BJ (cell line): ENCODE data around the gene MANSC4. TPM values are rescaled to one million over a fixed set of nuclear protein-coding genes. Genes with fewer than 3 reads are reported as not detected.

Experiments used
- CTCF ChIA-PET: fragments of 350-600 bp; formaldehyde crosslinking; extraction: SDS; loops from one replicate; lab custom pipeline; 2021; ENCODE audit warnings: antibody characterized with exemption, inconsistent platforms; lab: Yijun Ruan, JAX
- POLR2A ChIA-PET: fragments of 300-600 bp; sonication (Branson Sonifier 250); formaldehyde crosslinking; extraction: SDS; loops from one replicate; lab custom pipeline; 2021; ENCODE audit warnings: antibody characterized with exemption; lab: Charles Lee
- DNase-seq: peaks from one replicate; pipeline ENCODE4 v3.0.0-alpha.2; 2011; ENCODE audit warnings: low read depth
- H3K27me3 ChIP-seq: 2 replicates; pipeline ENCODE4 v1.6.0; 2011; ENCODE audit warnings: low read length; ENCODE audit not compliant: control insufficient read depth, insufficient read depth
- H3K36me3 ChIP-seq: 2 replicates; pipeline ENCODE4 v1.5.1; 2011; ENCODE audit warnings: low read length; ENCODE audit not compliant: control insufficient read depth, insufficient read depth
- H3K4me3 ChIP-seq: 2 replicates; pipeline ENCODE4 v1.5.1; 2011; ENCODE audit warnings: low read depth, mild to moderate bottlenecking, control low read depth, low read length
- polyA plus RNA-seq: library from polyadenylated mRNA; depleted of rRNA; stranded (reverse); fragments of >200 nt; gene quantifications from 2 replicates; pipeline ENCODE4 v1.2.3, GENCODE V29; 2011; rRNA removed
- small RNA-seq: library from RNA; depleted of rRNA; stranded (forward); fragments of <200 nt; gene quantifications from one replicate; pipeline ENCODE3, GENCODE V24; 2012; ENCODE audit warnings: low replicate concordance, low read depth; ENCODE audit not compliant: insufficient read length
- TF ChIP-seq, protein P1 (sequence below): IDR thresholded peaks from 2 replicates; pipeline ENCODE4 v1.5.1; 2011; ENCODE audit warnings: low read depth, mild to moderate bottlenecking, control low read depth, inconsistent platforms, low read length, moderate library complexity; ENCODE audit not compliant: insufficient read depth

The MANSC4 gene
- polyA plus RNA-seq, 1 experiment, result not detected

DNA sequence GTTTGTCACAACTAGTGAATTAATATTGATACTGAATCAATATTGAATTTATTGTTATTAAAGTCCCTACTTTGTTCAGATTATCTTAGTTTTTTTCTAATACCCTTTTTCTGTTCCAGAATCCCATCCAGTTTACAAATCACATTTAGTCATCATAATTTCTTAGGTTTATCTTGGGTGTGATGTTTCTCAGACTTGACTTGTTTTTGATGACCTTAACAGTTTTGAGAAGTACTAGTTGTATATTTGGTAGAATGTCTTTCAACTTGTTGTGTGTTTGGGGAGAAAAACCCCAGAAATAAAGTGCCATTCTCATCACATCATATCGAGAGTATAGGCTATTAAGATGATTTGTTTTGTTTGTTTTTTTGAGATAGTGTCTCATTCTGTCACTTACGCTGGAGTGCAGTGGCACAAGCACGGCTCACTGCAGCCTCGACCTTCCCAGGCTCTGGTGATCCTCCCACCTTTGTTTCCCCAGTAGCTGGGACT, 49.9 kb downstream of the MANSC4 start:
- DNase-seq, result no peak
- H3K4me3 ChIP-seq, result no peak overlapping the region
- no peaks in the 10 kb centered on the region; the same call in 1 of the 2 replicates for H3K36me3 ChIP-seq
- H3K27me3 ChIP-seq, result no peaks in the 10 kb centered on the region
- CTCF ChIA-PET, result no interaction called here
- POLR2A ChIA-PET, result no interaction called here
- TF ChIP-seq, protein P1, sequence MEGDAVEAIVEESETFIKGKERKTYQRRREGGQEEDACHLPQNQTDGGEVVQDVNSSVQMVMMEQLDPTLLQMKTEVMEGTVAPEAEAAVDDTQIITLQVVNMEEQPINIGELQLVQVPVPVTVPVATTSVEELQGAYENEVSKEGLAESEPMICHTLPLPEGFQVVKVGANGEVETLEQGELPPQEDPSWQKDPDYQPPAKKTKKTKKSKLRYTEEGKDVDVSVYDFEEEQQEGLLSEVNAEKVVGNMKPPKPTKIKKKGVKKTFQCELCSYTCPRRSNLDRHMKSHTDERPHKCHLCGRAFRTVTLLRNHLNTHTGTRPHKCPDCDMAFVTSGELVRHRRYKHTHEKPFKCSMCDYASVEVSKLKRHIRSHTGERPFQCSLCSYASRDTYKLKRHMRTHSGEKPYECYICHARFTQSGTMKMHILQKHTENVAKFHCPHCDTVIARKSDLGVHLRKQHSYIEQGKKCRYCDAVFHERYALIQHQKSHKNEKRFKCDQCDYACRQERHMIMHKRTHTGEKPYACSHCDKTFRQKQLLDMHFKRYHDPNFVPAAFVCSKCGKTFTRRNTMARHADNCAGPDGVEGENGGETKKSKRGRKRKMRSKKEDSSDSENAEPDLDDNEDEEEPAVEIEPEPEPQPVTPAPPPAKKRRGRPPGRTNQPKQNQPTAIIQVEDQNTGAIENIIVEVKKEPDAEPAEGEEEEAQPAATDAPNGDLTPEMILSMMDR, result no peak

DNA sequence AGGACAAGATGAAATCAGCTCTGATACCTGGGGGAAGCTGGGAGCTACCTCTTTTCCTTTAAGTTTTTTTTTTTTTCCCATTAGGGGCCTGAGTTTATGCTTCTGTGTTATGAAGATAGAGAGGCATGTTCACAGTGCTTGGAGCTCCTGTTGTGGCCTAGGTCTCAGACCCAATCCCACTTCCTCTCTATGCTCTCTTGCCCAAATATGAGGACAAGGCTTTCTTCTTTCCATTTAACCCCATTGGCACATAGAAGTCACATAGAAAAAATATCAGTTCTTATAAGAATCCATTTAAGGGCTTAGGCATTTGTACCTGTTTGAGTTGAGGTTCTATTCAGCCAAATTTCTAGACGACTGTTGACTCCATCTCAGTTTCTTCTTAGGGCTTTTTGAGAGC, 56.8 kb downstream of the MANSC4 start:
- TF ChIP-seq, protein P1, result no peak
- H3K27me3 ChIP-seq, result no peaks in the 10 kb centered on the region
- no peak for DNase-seq
- CTCF ChIA-PET, result interaction anchor here (0.6 to 1.8 kb wide), 2 partner anchors 10 to 225 kb away, joined by 3 to 8 read pairs; no protein-coding TSS in a partner anchor
- POLR2A ChIA-PET, result no interaction called here
- peaks cover 1% of the 10 kb centered on the region; the same call in 1 of the 2 replicates for H3K36me3 ChIP-seq
- H3K4me3 ChIP-seq, result no peak overlapping the region

Small RNA genes lying within 50 kb of the gene (small RNA-seq; reads per million reads assigned to genes)
- not detected for gene RF00019
- not detected for gene RF02271

Other genes with a start within 250 kb of the MANSC4 start
- 0.63 and 1.0 TPM in 2 replicates for gene REP15, start 83.8 kb downstream of the MANSC4 start, polyA plus RNA-seq
- gene MRPS35, start 69.4 kb downstream of the MANSC4 start, polyA plus RNA-seq, result 45.8 and 52.1 TPM in 2 replicates
- 22.6 and 23.6 TPM in 2 replicates for gene KLHL42, start within 50 bp of the MANSC4 start, polyA plus RNA-seq
- gene PTHLH, start 192.5 kb upstream of the MANSC4 start, polyA plus RNA-seq, result 0.10 and 0.22 TPM in 2 replicates